ENCODE data around the gene STYX. TPM values are rescaled to one million over a fixed set of nuclear protein-coding genes. Genes with fewer than 3 reads are reported as not detected.
A peak's percentile ranks its signal among the peaks of the same experiment; 100 is the strongest.

STYX gene, protein sequence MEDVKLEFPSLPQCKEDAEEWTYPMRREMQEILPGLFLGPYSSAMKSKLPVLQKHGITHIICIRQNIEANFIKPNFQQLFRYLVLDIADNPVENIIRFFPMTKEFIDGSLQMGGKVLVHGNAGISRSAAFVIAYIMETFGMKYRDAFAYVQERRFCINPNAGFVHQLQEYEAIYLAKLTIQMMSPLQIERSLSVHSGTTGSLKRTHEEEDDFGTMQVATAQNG
- polyA plus RNA-seq (ENCODE audit: insufficient read length in 3 of 3) = 10 to 100 TPM; 12.1 to 16.0 (median 15.7) TPM
- long read RNA-seq, donor 1, full-length matches to known transcripts = 2 of 2 reads
- long read RNA-seq, donor 1, partial matches to known transcripts = 0 of 2 reads
- long read RNA-seq, donor 1, other reads (novel, unspliced or antisense) = 0 of 2 reads
- long read RNA-seq, donor 2, full-length matches to known transcripts = 4 of 4 reads
- long read RNA-seq, donor 2, partial matches to known transcripts = 0 of 4 reads
- long read RNA-seq, donor 2, other reads (novel, unspliced or antisense) = 0 of 4 reads
- long read RNA-seq, donor 3, full-length matches to known transcripts = 2 of 2 reads
- long read RNA-seq, donor 3, partial matches to known transcripts = 0 of 2 reads
- long read RNA-seq, donor 3, other reads (novel, unspliced or antisense) = 0 of 2 reads
- long read RNA-seq, donor 4, full-length matches to known transcripts = 2 of 2 reads
- long read RNA-seq, donor 4, partial matches to known transcripts = 0 of 2 reads
- long read RNA-seq, donor 4, other reads (novel, unspliced or antisense) = 0 of 2 reads
- long read RNA-seq, donor 5, full-length matches to known transcripts = 1 of 1 reads
- long read RNA-seq, donor 5, partial matches to known transcripts = 0 of 1 reads
- long read RNA-seq, donor 5, other reads (novel, unspliced or antisense) = 0 of 1 reads
- long read RNA-seq, donor 6, full-length matches to known transcripts = 2 of 2 reads
- long read RNA-seq, donor 6, partial matches to known transcripts = 0 of 2 reads
- long read RNA-seq, donor 6, other reads (novel, unspliced or antisense) = 0 of 2 reads
- long read RNA-seq, donor 7, full-length matches to known transcripts = 5 of 5 reads
- long read RNA-seq, donor 7, partial matches to known transcripts = 0 of 5 reads
- long read RNA-seq, donor 7, other reads (novel, unspliced or antisense) = 0 of 5 reads
- long read RNA-seq, donor 8, full-length matches to known transcripts = 4 of 4 reads
- long read RNA-seq, donor 8, partial matches to known transcripts = 0 of 4 reads
- long read RNA-seq, donor 8, other reads (novel, unspliced or antisense) = 0 of 4 reads
- long read RNA-seq, donor 9, full-length matches to known transcripts = 2 of 2 reads
- long read RNA-seq, donor 9, partial matches to known transcripts = 0 of 2 reads
- long read RNA-seq, donor 9, other reads (novel, unspliced or antisense) = 0 of 2 reads
- long read RNA-seq, donor 10, full-length matches to known transcripts = 4 of 4 reads
- long read RNA-seq, donor 10, partial matches to known transcripts = 0 of 4 reads
- long read RNA-seq, donor 10, other reads (novel, unspliced or antisense) = 0 of 4 reads
- long read RNA-seq, donor 11, full-length matches to known transcripts = 2 of 2 reads
- long read RNA-seq, donor 11, partial matches to known transcripts = 0 of 2 reads
- long read RNA-seq, donor 11, other reads (novel, unspliced or antisense) = 0 of 2 reads
- long read RNA-seq, donor 12, full-length matches to known transcripts = 5 of 5 reads
- long read RNA-seq, donor 12, partial matches to known transcripts = 0 of 5 reads
- long read RNA-seq, donor 12, other reads (novel, unspliced or antisense) = 0 of 5 reads
- long read RNA-seq, donor 13 = 0 reads
- long read RNA-seq, donor 14 = 0 reads
- long read RNA-seq, donor 15 = 0 reads
- long read RNA-seq, donor 16, full-length matches to known transcripts = 4 of 4 reads
- long read RNA-seq, donor 16, partial matches to known transcripts = 0 of 4 reads
- long read RNA-seq, donor 16, other reads (novel, unspliced or antisense) = 0 of 4 reads

DNA sequence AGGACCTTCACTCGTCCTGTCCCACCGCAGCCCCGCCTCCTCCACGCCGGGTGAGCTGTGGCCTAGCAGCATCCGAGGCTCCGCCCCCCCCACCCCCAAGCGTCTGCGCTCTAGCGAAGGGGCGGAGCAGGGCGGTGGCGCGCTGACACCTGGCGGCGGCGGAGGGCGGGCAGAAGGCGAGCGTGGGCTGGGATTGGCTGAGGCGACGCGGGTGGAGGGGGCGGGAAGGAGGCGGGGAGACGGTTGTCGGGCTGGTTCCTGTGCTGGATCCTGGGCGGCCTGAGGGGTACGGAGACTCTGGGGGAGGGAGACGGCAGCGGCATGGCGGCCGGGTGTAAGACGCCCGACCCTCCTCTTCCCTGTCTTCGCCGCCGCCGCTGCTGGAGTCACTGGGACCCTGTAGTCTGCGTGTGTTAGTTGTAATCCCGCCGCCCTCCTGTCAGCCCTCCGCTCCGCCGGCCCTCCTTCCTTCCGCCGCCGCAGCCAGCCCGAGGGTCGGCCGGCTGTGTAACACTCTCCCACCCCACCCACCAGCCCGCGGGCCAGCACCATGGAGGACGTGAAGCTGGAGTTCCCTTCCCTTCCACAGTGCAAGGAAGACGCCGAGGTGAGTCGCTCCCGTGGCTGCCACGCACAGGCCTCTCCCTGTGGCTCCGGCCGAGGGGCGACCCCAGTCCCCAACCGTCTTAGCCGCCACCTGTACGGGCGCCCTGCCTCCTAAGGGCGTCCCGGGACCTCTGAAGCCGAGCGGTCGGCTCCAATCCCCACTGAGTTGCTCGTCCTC is at the start of gene STYX:
STYX (plus strand) TSS at position 242 of the 784 bp plus-strand sequence; CDS start at position 551, 309 bp downstream.
- DNase-seq = peak; percentile 98

DNA sequence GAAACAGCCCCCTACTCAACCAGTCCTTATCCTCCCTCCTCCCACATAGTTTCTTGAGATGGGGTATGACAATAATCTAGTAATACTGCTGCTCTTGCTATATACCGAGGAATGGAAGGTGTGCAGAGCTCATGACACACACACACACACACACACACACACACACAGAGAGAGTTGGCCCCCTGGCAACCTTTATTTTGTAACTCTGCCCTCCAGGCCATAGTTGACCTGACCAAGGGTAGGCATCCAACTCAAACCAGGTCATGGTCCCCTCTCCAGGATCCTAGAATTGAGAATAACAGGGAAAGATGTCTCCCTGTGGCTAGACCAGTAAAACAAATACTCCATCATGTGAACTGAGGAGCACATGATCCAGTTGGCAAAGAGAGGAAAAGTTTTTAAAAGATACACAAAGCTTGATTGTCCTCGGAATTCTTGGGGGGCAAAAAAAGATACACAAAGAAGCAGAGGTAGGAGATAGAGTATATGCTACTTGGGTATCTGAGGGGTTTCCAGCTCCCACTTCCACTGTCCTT is 45.9 kb upstream of the STYX start:
- DNase-seq = no peak

DNA sequence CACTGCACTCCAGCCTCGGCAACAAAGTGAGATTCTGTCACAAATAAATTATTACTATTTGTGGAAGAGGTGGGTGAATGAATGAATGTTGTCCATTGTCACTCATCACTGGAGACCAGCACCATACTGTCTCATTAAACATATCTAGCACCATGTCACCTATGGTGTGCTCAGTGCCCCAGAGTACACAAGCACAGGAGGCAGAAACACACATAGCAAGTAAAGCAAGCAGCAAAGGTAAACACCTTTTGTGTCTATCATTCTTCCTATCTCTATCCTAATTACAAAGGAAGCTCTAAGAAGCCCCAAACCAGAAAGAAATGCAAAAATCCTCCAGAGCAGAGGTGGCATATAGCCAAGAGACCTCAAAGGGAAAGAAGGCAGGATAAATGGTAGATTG is 43.8 kb upstream of the STYX start:
- DNase-seq = no peak

DNA sequence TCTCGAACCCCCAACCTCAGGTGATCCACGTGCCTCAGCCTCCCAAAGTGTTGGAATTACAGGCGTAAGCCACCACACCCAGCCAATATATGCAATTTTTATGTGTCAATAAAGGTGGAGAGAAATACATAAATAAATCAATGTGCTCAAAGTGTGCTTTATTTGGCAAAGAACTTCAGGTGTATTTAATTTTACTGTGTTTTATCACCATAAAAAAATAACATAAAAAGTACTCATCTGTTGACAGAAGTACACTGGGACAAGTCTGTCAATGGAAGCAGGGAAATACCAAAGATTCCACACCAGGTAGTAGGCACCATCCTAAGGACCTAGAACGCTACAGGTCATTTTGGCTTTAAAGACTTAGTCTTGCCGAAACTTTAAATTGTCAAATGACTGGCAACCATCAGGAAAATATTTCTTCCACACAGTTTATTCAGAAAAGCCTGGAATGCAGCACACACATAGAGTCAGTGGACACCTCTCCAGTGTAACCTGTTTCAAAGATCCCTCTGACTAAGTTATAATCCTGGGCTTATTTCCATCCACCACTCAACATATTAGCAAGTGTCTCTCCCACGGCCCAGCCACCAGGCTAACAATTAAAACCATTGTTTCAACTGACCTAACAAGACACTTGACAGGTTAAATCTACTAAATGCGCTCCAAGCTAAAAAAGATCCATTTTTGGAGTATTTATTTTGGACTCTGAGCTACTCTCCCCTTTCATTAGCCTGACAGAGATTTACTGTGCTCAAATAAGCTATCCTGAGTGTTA is 38.8 kb upstream of the STYX start:
- no peak for DNase-seq

DNA sequence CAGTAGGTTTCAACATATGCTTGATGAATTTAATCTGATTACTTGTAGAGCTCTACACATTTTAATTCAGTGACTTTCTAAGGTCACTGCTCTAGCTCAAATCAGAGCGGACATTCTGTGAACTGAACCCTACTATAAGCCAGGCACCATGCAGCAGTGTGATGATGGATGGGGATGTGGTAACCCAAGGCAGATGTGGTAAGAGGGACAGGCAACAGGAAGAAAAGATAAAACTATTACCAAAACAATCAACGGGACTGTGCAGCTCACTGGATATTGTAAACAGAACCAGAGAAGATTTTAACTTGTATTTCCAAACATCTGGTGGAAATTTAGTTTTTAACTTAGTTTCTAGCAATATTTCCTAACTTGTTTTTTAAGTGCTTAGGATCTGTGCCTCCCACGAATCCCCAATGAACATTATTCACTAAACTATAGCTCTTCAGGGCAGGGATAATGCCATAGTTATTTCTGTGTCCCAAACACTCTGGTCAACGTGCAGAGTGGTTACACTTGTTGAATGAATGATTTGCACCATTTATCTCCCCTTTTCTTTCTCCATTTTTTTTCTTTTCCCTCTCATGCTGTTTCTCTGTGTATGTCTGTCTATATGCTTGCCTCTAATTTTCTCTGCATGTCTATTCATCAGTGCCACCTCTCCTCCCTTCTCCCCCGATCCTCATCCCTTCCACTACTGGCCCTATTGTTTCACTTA is 37.6 kb upstream of the STYX start:
- DNase-seq = no peak

DNA sequence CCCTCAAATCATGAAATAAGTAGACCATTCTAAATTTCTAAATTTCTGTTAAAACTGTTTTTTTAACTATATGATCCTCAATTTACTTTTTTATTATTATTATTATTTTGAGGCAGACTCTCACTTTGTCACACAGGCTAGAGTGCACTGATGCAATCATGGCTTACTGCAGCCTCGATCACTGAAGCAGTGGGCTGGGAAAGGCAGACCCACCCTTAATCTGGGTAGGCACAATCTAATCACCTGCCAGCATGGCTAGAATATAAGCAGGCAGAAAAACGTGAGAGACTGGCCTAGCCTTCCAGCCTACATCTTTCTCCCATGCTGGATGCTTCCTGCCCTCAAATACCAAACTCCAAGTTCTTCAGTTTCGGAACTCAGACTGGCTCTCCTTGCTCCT is 36.9 kb upstream of the STYX start:
- DNase-seq = no peak

DNA sequence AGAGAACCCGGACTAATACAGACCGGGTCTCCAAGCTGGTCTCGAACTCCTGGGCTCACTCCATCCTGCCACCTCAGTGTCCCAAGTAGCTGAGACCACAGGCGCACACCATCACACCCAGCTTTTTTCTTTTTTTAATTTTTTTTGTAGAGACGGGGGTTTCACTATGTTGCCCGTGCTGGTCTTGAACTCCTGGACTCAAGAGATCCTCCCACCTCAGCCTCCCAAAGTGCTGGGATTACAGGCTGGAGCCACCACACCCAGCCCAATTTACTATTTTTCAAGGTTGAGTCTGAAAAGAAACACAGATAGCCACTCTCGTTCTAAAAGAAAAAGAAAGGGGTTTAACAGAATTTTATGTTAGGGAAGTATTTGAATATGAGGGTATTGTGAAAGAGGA is 36.4 kb upstream of the STYX start:
- no peak for DNase-seq

DNA sequence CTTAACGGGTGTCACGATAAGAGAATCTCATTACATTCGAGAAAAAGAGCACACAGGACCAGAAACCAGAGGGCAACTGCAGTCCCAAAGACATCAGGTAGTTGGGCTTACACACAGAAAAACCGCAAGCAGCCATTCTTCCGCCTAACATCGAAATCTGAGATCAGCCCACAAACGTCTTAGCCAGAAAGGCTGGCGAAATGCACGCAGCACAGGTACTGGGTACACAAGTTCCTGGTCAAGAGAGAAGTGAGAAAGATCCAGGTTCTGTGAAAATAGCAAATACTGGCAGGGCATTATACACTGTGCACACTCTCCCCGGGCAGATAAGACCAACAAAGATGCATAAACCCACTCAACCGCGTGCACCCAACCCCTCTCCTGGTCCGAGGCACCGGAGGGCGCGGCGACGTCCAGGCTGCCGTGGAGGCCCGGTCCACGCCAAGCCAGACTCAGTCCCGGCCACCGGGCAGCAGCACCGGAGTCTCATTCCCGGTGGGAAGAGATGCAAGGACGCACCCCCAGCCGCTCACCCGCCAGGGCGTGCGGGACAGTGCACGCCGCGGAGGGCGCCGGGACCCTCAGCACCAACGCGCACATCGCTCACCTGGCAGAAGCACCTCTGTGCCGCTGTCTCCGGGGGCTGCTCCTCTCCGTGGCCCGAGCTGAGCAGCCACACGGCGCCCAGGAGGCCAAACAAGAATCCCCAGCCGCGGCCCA is 35.0 kb upstream of the STYX start:
- peak; percentile 41 for DNase-seq

DNA sequence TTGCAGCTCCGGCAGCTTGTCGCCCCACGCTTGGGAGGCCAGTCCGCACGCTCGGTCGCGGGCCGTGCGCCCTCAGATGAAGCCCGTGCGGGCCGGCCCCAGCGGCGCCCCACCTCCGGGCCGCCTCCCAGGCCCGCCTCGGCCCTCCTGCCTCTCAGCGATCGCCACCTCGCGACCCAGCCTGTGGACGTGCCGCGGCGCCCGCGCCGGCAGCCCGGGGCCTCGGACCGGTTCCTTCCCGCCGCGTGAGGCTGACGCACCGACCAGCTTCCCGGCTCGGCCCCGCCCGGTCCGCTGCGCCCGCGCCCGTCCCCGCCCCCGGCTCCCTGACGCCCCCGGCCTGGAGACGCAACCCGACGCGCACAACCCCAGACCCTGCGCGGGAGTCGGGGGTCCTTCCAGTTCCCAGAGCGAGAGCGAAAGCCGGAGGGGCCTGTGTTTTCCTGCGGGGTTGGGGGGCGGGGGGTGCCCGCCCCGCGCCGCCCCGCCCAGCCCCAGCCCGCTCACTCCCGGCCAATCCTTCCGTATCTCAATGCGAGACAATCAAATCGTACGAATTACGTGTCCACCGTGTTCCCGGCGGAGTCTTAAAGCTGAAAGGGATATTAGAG is 34.4 kb upstream of the STYX start, which contains the start of gene ERO1A:
ERO1A (minus strand) TSS at position 78 of the 611 bp plus-strand sequence; CDS start at position 1, 77 bp downstream.
- DNase-seq = peak; percentile 71

DNA sequence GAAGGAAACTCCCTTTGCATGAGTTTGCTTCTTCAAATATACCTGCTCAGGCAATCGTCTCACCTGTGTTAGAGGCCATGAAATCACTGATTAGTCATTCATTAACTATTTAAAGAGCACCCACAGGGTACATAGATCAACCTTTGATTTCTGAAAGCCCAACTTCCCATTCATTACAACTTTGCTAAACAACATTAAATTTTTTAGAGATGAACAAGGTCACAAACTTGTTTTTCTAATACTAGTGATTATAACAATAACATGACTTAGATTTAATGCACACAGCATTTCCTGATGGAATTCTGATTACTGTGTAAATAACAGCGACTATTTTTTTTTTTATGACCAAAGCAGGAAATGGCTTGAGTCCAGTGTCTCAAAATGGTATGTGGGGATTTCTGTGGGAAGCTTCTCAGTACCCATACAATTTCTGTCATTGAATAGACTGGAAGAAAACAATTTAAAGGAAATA is 29.2 kb upstream of the STYX start:
- peak; percentile 23 for DNase-seq

DNA sequence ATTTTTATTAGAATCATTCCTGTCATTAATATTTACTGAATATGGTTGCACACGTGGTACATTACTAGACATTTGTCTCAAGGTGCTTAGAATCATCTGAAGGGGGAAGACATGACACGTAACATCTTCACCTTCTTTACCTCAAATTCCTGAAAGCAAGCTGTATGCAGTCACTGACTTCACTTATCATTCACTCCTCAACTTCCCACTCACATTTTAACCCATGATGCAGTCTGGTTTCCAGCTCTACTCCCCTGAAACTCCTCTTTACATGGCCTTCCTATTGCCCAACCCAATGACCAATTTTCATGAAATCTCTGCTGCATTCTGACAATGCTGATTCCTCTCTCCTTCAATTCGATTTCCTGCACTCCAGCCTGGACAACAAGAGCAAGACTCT is 28.7 kb upstream of the STYX start:
- DNase-seq = no peak

DNA sequence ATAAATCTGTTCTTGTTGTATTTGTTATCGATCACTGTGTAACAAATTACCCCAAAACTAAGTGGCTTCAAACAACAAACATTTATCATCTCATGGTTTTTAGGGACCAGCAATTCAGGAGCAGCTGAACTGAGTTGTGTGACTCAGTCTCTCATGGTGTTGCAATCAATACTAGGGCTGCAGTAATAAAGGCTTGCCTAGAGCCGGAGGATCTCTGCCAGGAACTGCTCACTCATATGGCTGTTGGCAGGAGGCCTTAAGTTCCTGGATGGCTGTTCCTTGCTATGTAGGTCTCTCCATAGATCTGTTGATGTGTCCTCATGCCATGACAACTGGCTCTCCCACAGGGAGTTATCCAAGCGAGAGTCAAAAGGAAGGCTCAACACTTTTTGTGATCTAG is 26.7 kb upstream of the STYX start:
- DNase-seq = no peak

DNA sequence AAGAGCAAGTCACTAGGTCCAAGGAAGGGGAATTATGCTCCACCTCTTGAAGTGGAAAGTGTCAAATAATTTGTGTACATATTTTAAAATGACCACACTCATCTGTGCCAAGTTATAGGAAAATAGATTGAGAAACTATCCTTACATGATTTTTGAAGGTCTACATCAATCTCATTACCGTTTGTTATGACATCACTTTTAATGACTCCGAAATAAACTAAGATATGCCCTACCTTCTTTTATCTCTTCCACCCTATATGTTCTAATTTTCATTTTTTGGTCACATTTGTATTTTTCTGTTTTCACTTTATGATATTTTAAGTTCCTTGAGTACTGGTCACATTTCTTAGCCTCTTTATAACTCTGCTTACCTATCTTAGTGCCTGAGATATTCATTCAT is 26.3 kb upstream of the STYX start:
- no peak for DNase-seq

DNA sequence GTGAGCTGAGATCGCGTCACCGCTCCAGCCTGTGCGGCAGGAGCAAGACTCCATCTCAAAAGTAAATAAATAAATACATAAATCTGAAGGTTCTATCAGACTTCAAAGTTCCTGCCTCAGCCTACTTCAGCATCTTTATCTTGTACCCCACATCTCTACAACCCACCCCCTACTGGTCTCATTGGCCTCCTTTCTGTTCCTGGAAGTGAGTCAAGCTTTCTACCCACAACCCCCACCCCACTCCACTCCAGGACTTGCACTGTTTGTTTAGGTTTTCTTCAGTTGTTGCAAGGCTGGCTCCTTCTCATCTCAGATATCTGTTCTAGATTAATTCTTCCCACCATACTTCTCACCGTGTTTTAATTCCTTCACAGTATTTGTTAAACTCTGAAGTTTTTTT is 23.7 kb upstream of the STYX start:
- DNase-seq = no peak

DNA sequence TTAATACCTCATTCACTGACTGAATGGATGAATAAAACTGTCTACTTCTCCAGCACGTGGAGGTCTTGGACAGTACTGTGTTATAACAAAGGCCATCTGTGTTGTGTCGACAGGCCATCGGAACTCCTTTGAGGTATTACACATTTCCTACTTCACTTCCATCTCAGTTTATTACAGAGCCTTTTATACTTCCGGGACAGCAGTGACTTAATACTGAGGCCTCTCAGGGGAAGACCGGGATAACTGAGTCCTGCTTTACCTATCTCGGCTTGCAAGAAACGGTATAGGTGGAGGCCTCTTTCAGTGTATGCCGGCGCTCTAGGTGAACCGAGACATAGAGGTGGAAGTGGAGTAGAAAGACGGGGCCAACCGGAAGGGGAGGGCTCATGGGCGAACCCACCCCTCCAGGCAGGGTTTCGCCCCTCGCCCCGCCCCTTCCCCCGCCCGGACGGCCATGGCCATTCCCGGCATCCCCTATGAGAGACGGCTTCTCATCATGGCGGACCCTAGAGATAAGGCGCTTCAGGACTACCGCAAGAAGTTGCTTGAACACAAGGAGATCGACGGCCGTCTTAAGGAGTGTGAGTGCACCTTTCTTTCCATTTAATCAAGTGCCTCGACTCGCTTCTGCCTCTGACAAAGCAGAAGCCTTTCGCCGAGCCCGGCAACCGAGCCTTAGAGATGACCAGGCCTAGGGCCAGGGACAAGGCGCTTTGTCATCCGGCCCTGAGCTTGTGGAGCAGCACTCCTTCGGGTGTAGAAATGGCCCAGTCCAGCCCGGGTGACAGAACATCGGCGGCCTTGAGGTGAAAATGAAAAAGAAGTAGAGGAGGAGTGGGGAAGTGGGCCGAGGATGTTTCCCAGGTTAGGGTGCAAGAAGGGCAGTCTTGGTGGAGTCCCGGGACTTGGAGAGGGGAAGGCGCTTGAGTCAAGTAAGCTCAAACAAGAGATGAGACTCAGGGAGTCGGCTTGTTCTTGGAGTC is 23.0 kb upstream of the STYX start, which contains the start of gene PSMC6:
PSMC6 (plus strand) TSS at position 477 of the 983 bp plus-strand sequence; CDS start at position 497, 20 bp downstream.
- DNase-seq = peak; percentile 94
